H1 (cell line): ENCODE results near the gene CCR1. TPM values are rescaled to one million over a fixed set of nuclear protein-coding genes. Genes with fewer than 3 reads are reported as not detected.

ENCODE experiments used
- CTCF ChIA-PET: fragments of 300-600 bp; sonication (Branson Sonifier 250); formaldehyde crosslinking; loops from one replicate; lab custom pipeline; 2021; ENCODE audit not compliant: partially characterized antibody; lab: Charles Lee
- POLR2A ChIA-PET: fragments of 300-600 bp; sonication (Branson Sonifier 250); formaldehyde crosslinking; loops from one replicate; lab custom pipeline; 2021; ENCODE audit warnings: inconsistent platforms; ENCODE audit not compliant: partially characterized antibody; lab: Charles Lee
- DNase-seq, 2 experiments: peaks; one replicate each; pipeline versions ENCODE4 v3.0.0 to v3.0.0-alpha.2; 2010 to 2022; ENCODE audit warnings: low spot score in 2 of 2, low read depth in 1 of 2, mixed read lengths in 1 of 2
- FAIRE-seq: peaks from 2 replicates; lab custom pipeline; 2011; peaks lifted over from hg19 to GRCh38; lab: Jason Lieb, UNC
- H2AFZ ChIP-seq: 2 replicates; pipeline ENCODE4 v1.8.1; 2012; ENCODE audit warnings: low read length, inconsistent platforms
- H2AK5ac ChIP-seq: 2 replicates; pipeline ENCODE4 v1.6.1; 2013; ENCODE audit warnings: low read depth, low read length
- H2BK120ac ChIP-seq: replicated peaks from 2 replicates; pipeline ENCODE3; 2013; ENCODE audit warnings: low read depth, low read length, inconsistent platforms
- H2BK12ac ChIP-seq: 2 replicates; pipeline ENCODE4 v1.6.1; 2013; ENCODE audit warnings: low read depth, low read length
- H2BK15ac ChIP-seq: 2 replicates; pipeline ENCODE4 v1.6.1; 2013; ENCODE audit warnings: low read length
- H2BK20ac ChIP-seq: 2 replicates; pipeline ENCODE4 v1.6.1; 2013; ENCODE audit warnings: low read length
- H2BK5ac ChIP-seq: 2 replicates; pipeline ENCODE4 v1.6.1; 2013; ENCODE audit warnings: low read depth, low read length
- H3K14ac ChIP-seq: 2 replicates; pipeline ENCODE4 v1.6.1; 2013; ENCODE audit warnings: inconsistent platforms; ENCODE audit not compliant: insufficient read length
- H3K18ac ChIP-seq: 2 replicates; pipeline ENCODE4 v1.6.1; 2013; ENCODE audit warnings: low read length; ENCODE audit errors: extremely low read depth
- H3K23ac ChIP-seq: 2 replicates; pipeline ENCODE4 v1.6.1; 2013; ENCODE audit warnings: inconsistent platforms; ENCODE audit not compliant: insufficient read length
- H3K23me2 ChIP-seq: 2 replicates; pipeline ENCODE4 v1.6.1; 2013; ENCODE audit warnings: low read depth, low read length
- H3K27ac ChIP-seq: 2 replicates; pipeline ENCODE4 v1.6.1; 2011; ENCODE audit warnings: low read depth, low read length, inconsistent platforms
- H3K27me3 ChIP-seq, 4 experiments: replicated peaks in 1 of 4; 1 replicate in 1 of 4; 2 replicates in 3 of 4; pipeline versions ENCODE4 v1.6.1 to v1.8.1; 2011 to 2013; ENCODE audit warnings: low read length in 3 of 4, mild to moderate bottlenecking in 3 of 4, inconsistent platforms in 2 of 4, mixed read lengths in 2 of 4, moderate library complexity in 1 of 4; ENCODE audit not compliant: control insufficient read depth in 3 of 4, insufficient read depth in 3 of 4; ENCODE audit errors: extremely low read depth in 1 of 4
- H3K36me3 ChIP-seq, 4 experiments: 2 replicates each; pipeline versions ENCODE4 v1.6.1 to v1.8.1; 2011 to 2013; ENCODE audit warnings: mild to moderate bottlenecking in 4 of 4, low read length in 3 of 4, moderate library complexity in 2 of 4, control low read depth in 1 of 4, inconsistent platforms in 1 of 4; ENCODE audit not compliant: insufficient read depth in 4 of 4, control insufficient read depth in 2 of 4
- H3K4ac ChIP-seq: replicated peaks from 2 replicates; pipeline ENCODE3; 2013; ENCODE audit warnings: low read length, low read depth, mixed read lengths, inconsistent platforms; ENCODE audit not compliant: insufficient read length
- H3K4me1 ChIP-seq, 4 experiments: replicated peaks in 1 of 4; 1 replicate in 1 of 4; 2 replicates in 3 of 4; pipeline versions ENCODE4 v1.6.1 to v1.8.1; 2011 to 2013; ENCODE audit warnings: low read length in 3 of 4, inconsistent platforms in 2 of 4, mixed read lengths in 1 of 4; ENCODE audit not compliant: insufficient read depth in 4 of 4, control insufficient read depth in 3 of 4
- H3K4me2 ChIP-seq, 2 experiments: 2 replicates each; pipeline versions ENCODE4 v1.6.1 to v1.8.1; 2011 to 2013; ENCODE audit warnings: low read depth in 2 of 2, low read length in 2 of 2, control low read depth in 1 of 2, inconsistent platforms in 1 of 2, mild to moderate bottlenecking in 1 of 2; ENCODE audit not compliant: insufficient read depth in 1 of 2
- H3K4me3 ChIP-seq, 4 experiments: fragments of 200-600, 300-600 bp in 1 of 4; sonication (generic), shearing (Covaris generic), sonication (Bioruptor Twin) in 1 of 4; 2 replicates each; pipeline versions ENCODE4 v1.5.1 to v1.8.1; 2011 to 2016; ENCODE audit warnings: low read length in 4 of 4, low read depth in 3 of 4, control low read depth in 2 of 4, inconsistent platforms in 2 of 4, mild to moderate bottlenecking in 2 of 4, mixed read lengths in 1 of 4, moderate library complexity in 1 of 4; ENCODE audit not compliant: insufficient read depth in 2 of 4; ENCODE audit errors: extremely low read depth in 1 of 4
- H3K56ac ChIP-seq: replicated peaks from 2 replicates; pipeline ENCODE3; 2013; ENCODE audit warnings: low read depth, mild to moderate bottlenecking, mixed read lengths, low read length, inconsistent platforms; ENCODE audit not compliant: insufficient read length
- H3K79me1 ChIP-seq: 2 replicates; pipeline ENCODE4 v1.6.1; 2013; ENCODE audit warnings: low read depth, low read length, control low read depth
- H3K79me2 ChIP-seq, 2 experiments: 2 replicates each; pipeline versions ENCODE4 v1.6.1 to v1.8.1; 2012 to 2013; ENCODE audit warnings: low read length in 2 of 2, mild to moderate bottlenecking in 2 of 2, inconsistent platforms in 1 of 2; ENCODE audit not compliant: insufficient read depth in 2 of 2, control insufficient read depth in 1 of 2
- H3K9ac ChIP-seq, 4 experiments: replicated peaks in 1 of 4; 1 replicate in 1 of 4; 2 replicates in 3 of 4; pipeline versions ENCODE4 v1.6.1 to v1.8.1; 2011 to 2013; ENCODE audit warnings: low read depth in 3 of 4, low read length in 3 of 4, control low read depth in 2 of 4, mild to moderate bottlenecking in 2 of 4, moderate library complexity in 2 of 4, inconsistent platforms in 1 of 4; ENCODE audit errors: extremely low read depth in 1 of 4
- H3K9me3 ChIP-seq, 2 experiments: 2 replicates each; pipeline versions ENCODE4 v1.6.1 to v1.8.1; 2012 to 2013; ENCODE audit warnings: mild to moderate bottlenecking in 2 of 2, moderate library complexity in 2 of 2, control low read depth in 1 of 2, inconsistent platforms in 1 of 2, low read depth in 1 of 2, low read length in 1 of 2, mixed read lengths in 1 of 2; ENCODE audit not compliant: insufficient read depth in 2 of 2
- H4K20me1 ChIP-seq, 2 experiments: replicated peaks in 1 of 2; 2 replicates each; pipeline versions ENCODE3 to v1.8.1; 2011 to 2013; ENCODE audit warnings: inconsistent platforms in 2 of 2, low read length in 2 of 2, mild to moderate bottlenecking in 1 of 2; ENCODE audit not compliant: insufficient read depth in 2 of 2, control insufficient read depth in 1 of 2
- H4K5ac ChIP-seq: 2 replicates; pipeline ENCODE4 v1.6.1; 2013; ENCODE audit warnings: low read length, low read depth, mixed read lengths, inconsistent platforms; ENCODE audit not compliant: insufficient read length
- H4K8ac ChIP-seq: 2 replicates; pipeline ENCODE4 v1.8.0; 2013; ENCODE audit warnings: mild to moderate bottlenecking, moderate library complexity, low read length, inconsistent platforms; ENCODE audit not compliant: insufficient read depth; ENCODE audit errors: extremely low read depth
- H4K91ac ChIP-seq: replicated peaks from 2 replicates; pipeline ENCODE3; 2013; ENCODE audit warnings: low read length, mixed read lengths, inconsistent platforms; ENCODE audit not compliant: insufficient read length
- CHD2 ChIP-seq: IDR thresholded peaks from 2 replicates; pipeline ENCODE4 v1.6.1; 2012; ENCODE audit warnings: low read length, improper control_type of control experiment
- JUN ChIP-seq: IDR thresholded peaks from 2 replicates; pipeline ENCODE4 v1.6.1; 2011; ENCODE audit warnings: low read depth, mild to moderate bottlenecking, improper control_type of control experiment, low read length
- POU5F1 ChIP-seq: IDR thresholded peaks from 2 replicates; pipeline ENCODE4 v1.6.1; 2011; ENCODE audit warnings: low read depth, mild to moderate bottlenecking, low read length, moderate library complexity
- RAD21 ChIP-seq, 2 experiments: IDR thresholded peaks in 1 of 2; conservative IDR thresholded peaks in 1 of 2; 2 replicates each; pipeline ENCODE4 v1.6.1; 2011; ENCODE audit warnings: low read depth in 2 of 2, low read length in 2 of 2, improper control_type of control experiment in 1 of 2, inconsistent platforms in 1 of 2, mild to moderate bottlenecking in 1 of 2, moderate library complexity in 1 of 2
- RBBP5 ChIP-seq: IDR thresholded peaks from 2 replicates; pipeline ENCODE4 v1.7.1; 2012; ENCODE audit warnings: low read depth, mild to moderate bottlenecking, inconsistent platforms, low read length, moderate library complexity, borderline replicate concordance
- SAP30 ChIP-seq: fragments of 300-600 bp; sonication (generic); IDR thresholded peaks from 2 replicates; pipeline ENCODE4 v1.7.1; 2012; ENCODE audit warnings: low read length, moderate library complexity, mild to moderate bottlenecking, inconsistent platforms; ENCODE audit not compliant: insufficient read depth, insufficient replicate concordance
- SP1 ChIP-seq: IDR thresholded peaks from 2 replicates; pipeline ENCODE4 v1.6.1; 2011; ENCODE audit warnings: low read depth, low read length
- SUZ12 ChIP-seq: fragments of 200-600 bp; sonication (generic); IDR thresholded peaks from 2 replicates; pipeline ENCODE4 v1.6.1; 2012; ENCODE audit warnings: mild to moderate bottlenecking, inconsistent platforms, low read length, moderate library complexity, mixed read lengths
- TAF7 ChIP-seq: optimal IDR thresholded peaks from 2 replicates; pipeline ENCODE3; 2011; ENCODE audit warnings: low read depth, mild to moderate bottlenecking, inconsistent platforms, low read length, moderate library complexity, borderline replicate concordance
- TEAD4 ChIP-seq: IDR thresholded peaks from 2 replicates; pipeline ENCODE4 v1.6.1; 2012; ENCODE audit warnings: low read depth, low read length, inconsistent platforms, mixed read lengths
- YY1 ChIP-seq: IDR thresholded peaks from 2 replicates; pipeline ENCODE4 v1.6.1; 2011; ENCODE audit warnings: low read depth, mild to moderate bottlenecking, low read length
- WGBS, 2 experiments: shearing (Covaris generic) in 1 of 2; methylation state at CpG; one replicate each; pipeline versions ENCODE4 v1.1.6 to v1.1.7; 2013 to 2015; ENCODE audit warnings: low lambda C conversion rate in 2 of 2, mixed read lengths in 2 of 2, inconsistent platforms in 1 of 2, low coverage in 1 of 2, missing lambda C conversion rate in 1 of 2; ENCODE audit not compliant: insufficient replicate concordance in 2 of 2, insufficient coverage in 1 of 2, insufficient read length in 1 of 2; ENCODE audit errors: extremely low coverage in 1 of 2, missing lambda C conversion rate in 1 of 2; 5-methylcytosine and 5-hydroxymethylcytosine counted together
- polyA plus RNA-seq, 7 experiments: library from polyadenylated mRNA; depleted of rRNA in 3 of 7; stranded (reverse) in 5 of 7; unstranded in 2 of 7; fragments of >200 nt in 5 of 7; fragments of 200-250 nt in 2 of 7; gene quantifications; 1 replicate in 5 of 7; 2 replicates in 1 of 7; 4 replicates in 1 of 7; pipeline versions ENCODE4 v1.2.1 to v1.2.3, GENCODE V29; 2011 to 2013; ENCODE audit warnings: missing spikeins in 2 of 7, mixed read lengths in 2 of 7
- total RNA-seq: library from RNA; stranded (reverse); fragmentation: NEBNext Ultra II Directional; extraction: Animal tissue kit (Norgen Biotek cat#: 25700); gene quantifications from 2 replicates; pipeline ENCODE4 v1.2.1, GENCODE V29; 2021
- TF ChIP-seq, protein P1 (sequence below): IDR thresholded peaks from 2 replicates; pipeline ENCODE4 v1.6.1; 2012; ENCODE audit warnings: inconsistent platforms

CCR1 gene
- total and polyA plus RNA-seq, 2 of the 8 experiments (the other 6 are each of a cell fraction or from before 2014, with no cell fraction given) = not detected

DNA sequence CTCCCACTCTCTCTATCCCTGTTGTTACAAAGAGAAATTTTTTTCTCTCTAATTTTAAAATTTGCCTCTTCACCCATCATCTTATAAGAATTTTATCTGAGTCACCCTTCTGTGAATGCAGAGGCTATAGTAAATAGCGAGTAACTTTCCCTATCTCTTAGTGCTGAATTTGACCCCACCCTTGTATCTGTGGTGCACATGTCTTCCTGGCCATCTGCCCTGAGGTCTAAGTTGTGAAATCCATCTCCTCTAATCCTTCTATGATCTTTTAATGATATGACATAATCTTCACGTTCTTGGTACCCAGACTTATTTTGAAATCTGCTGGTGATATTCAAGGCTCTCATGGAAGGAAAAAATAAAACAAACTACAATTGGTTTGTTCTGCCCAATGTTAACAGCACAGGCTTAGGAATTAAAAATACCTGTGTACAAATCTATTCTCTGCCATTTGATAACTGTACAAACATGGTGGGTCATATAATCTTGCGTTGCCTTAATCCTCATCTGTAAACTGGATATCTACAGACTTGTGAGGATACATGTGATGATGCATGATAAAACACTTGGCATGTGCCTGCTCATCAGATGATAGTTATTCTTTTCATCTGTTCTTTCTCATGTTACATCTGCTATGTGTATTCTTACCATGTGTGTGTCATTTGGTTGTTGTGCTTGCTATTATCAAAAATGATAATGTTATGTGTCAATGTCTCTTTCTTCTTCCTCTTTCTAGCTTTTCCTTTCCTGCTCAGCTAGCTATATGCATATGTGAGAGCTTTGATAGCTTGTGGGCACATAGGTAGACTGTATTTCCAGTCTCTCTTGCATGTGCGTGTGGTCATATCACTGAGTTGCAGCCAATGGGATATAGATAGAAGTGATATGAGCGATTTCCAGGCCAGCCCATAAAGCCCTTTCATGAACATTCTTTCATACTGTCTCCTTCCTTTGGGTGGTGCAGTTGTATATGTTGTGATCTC is 20.4 kb upstream of the CCR1 start:
- no peak overlapping the region for H3K18ac ChIP-seq
- 80% methylated on average over 5 of the region's 5 CpGs; no CpG with 5 or more reads in 1 of the 2 experiments for WGBS, 2 experiments

More for the DNA sequence above, 20.4 kb upstream of the CCR1 start:
- Histone ChIP-seq H3K56ac (no peak overlapping the region), H3K79me2 (no peaks in the 10 kb centered on the region), H2BK120ac (no peak overlapping the region), H3K23me2 (no peaks in the 10 kb centered on the region), H3K4me3 (no peak overlapping the region), H3K36me3 (no peaks in the 10 kb centered on the region), H4K8ac (no peak overlapping the region), H2AK5ac (no peak overlapping the region), H3K27me3 (no peaks in the 10 kb centered on the region), H2BK15ac (no peak overlapping the region), H3K79me1 (no peaks in the 10 kb centered on the region), H3K14ac (no peak overlapping the region), H2BK20ac (no peak overlapping the region), H4K91ac (no peak overlapping the region), H2BK5ac (no peak overlapping the region), H3K9me3 (no peaks in the 10 kb centered on the region), H3K4ac (no peak overlapping the region), H3K9ac (no peak overlapping the region), H2BK12ac (no peak overlapping the region), H3K4me1 (no peaks in the 10 kb centered on the region), H3K27ac (no peak overlapping the region), H3K23ac (no peak overlapping the region), H3K4me2 (no peak overlapping the region), H4K20me1 (no peaks in the 10 kb centered on the region), H4K5ac (no peak overlapping the region), H2AFZ (no peak overlapping the region)
- ChIA-PET POLR2A (no interaction called here), CTCF (no interaction called here)
- TF ChIP-seq, protein P1, sequence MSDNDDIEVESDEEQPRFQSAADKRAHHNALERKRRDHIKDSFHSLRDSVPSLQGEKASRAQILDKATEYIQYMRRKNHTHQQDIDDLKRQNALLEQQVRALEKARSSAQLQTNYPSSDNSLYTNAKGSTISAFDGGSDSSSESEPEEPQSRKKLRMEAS = no peak
- TF ChIP-seq JUN = no peak
- TF ChIP-seq CHD2 = no peak
- no peak for TF ChIP-seq TAF7
- no peak for TF ChIP-seq POU5F1
- TF ChIP-seq TEAD4 = no peak
- TF ChIP-seq SP1 = no peak
- no peak for TF ChIP-seq RBBP5
- TF ChIP-seq YY1 = no peak
- no peak for TF ChIP-seq SAP30
- TF ChIP-seq RAD21 (IDR thresholded peaks at IDR 0.05 in 1 of 2, conservative IDR thresholded peaks at IDR 0.05 in 1 of 2; ENCODE audit: low read depth in 2 of 2, low read length in 2 of 2) = no peak
- TF ChIP-seq SUZ12 = no peak
- no peak for FAIRE-seq
- no peak for DNase-seq
